HepG2 (cell line): Measurements from ENCODE around the gene BICRA. TPM values are rescaled to one million over a fixed set of nuclear protein-coding genes. Genes with fewer than 3 reads are reported as not detected.

Experiments
- ATAC-seq: fragments of 200-7000 bp; cut with Tn5 transposase; 3 replicates; pipeline ENCODE4 v1.9.1; 2020; ENCODE audit warnings: mild to moderate bottlenecking, moderate library complexity
- BruUV-seq: library from RNA; stranded (reverse); fragments of 400-500 nt; replicated peaks from 2 replicates; lab custom pipeline; 2021; lab: Mats Ljungman, UMichigan
- CTCF ChIA-PET: fragments of 300-600 bp; formaldehyde crosslinking; extraction: SDS; loops from one replicate; lab custom pipeline; 2021; ENCODE audit warnings: low total read pairs, inconsistent platforms, low intra/inter-chr PET ratio; lab: Yijun Ruan, JAX
- POLR2A ChIA-PET: fragments of 350-600 bp; sonication (Branson Sonifier 250); formaldehyde crosslinking; loops from one replicate; lab custom pipeline; 2020; ENCODE audit warnings: antibody characterized with exemption, inconsistent platforms; lab: Yijun Ruan, JAX
- DNase-seq: peaks from one replicate; pipeline ENCODE4 v3.0.0-alpha.2; 2015; ENCODE audit warnings: low spot score
- FAIRE-seq: peaks from 3 replicates; lab custom pipeline; 2011; peaks lifted over from hg19 to GRCh38; lab: Jason Lieb, UNC
- H2AFZ ChIP-seq: one replicate; pipeline ENCODE4 v1.6.1; 2011; ENCODE audit warnings: low read length, inconsistent platforms
- H3K27ac ChIP-seq: fragments of 300-600 bp; 3 replicates; pipeline ENCODE4 v1.8.0; 2011; ENCODE audit warnings: mixed run types, mild to moderate bottlenecking, mixed read lengths, low read length, inconsistent platforms; ENCODE audit not compliant: insufficient read depth; ENCODE audit errors: extremely low read length
- H3K27me3 ChIP-seq, 2 experiments: fragments of 200-600 bp in 1 of 2; 2 replicates in 1 of 2; 3 replicates in 1 of 2; pipeline versions ENCODE4 v1.6.0 to v1.8.0; 2011; ENCODE audit warnings: low read length in 2 of 2, mild to moderate bottlenecking in 2 of 2, moderate library complexity in 2 of 2, inconsistent platforms in 1 of 2; ENCODE audit not compliant: insufficient read depth in 2 of 2, control insufficient read depth in 1 of 2
- H3K36me3 ChIP-seq, 2 experiments: fragments of 200-600 bp in 1 of 2; replicated peaks in 1 of 2; 2 replicates in 1 of 2; 3 replicates in 1 of 2; pipeline versions ENCODE4 v1.5.1 to v1.8.0; 2011; ENCODE audit warnings: low read length in 2 of 2, inconsistent platforms in 1 of 2; ENCODE audit not compliant: insufficient read depth in 2 of 2, control insufficient read depth in 1 of 2
- H3K4me1 ChIP-seq: 2 replicates; pipeline ENCODE4 v1.5.1; 2012; ENCODE audit warnings: low read length, inconsistent platforms; ENCODE audit not compliant: insufficient read depth
- H3K4me2 ChIP-seq: 2 replicates; pipeline ENCODE4 v1.6.0; 2011; ENCODE audit warnings: low read depth, low read length, inconsistent platforms
- H3K4me3 ChIP-seq, 3 experiments: fragments of 200-600 bp in 1 of 3; sonication (generic), shearing (Covaris generic) in 1 of 3; replicated peaks in 1 of 3; 2 replicates each; pipeline ENCODE4 v1.5.1; 2011 to 2016; ENCODE audit warnings: low read length in 3 of 3, inconsistent platforms in 2 of 3, low read depth in 2 of 3, mild to moderate bottlenecking in 2 of 3, control low read depth in 1 of 3, mixed read lengths in 1 of 3; ENCODE audit not compliant: insufficient read depth in 1 of 3
- H3K79me2 ChIP-seq: one replicate; pipeline ENCODE4 v1.6.1; 2011; ENCODE audit warnings: low read length, inconsistent platforms; ENCODE audit not compliant: insufficient read depth
- H3K9ac ChIP-seq: 2 replicates; pipeline ENCODE4 v1.6.0; 2011; ENCODE audit warnings: mild to moderate bottlenecking, low read depth, low read length, inconsistent platforms; ENCODE audit not compliant: insufficient read depth
- H3K9me3 ChIP-seq: 2 replicates; pipeline ENCODE4 v1.5.1; 2012; ENCODE audit warnings: mild to moderate bottlenecking, low read length
- H4K20me1 ChIP-seq: 2 replicates; pipeline ENCODE4 v1.6.0; 2011; ENCODE audit warnings: inconsistent platforms, mild to moderate bottlenecking, low read length, moderate library complexity; ENCODE audit not compliant: insufficient read depth
- CREBL2 ChIP-seq: sonication (generic); formaldehyde crosslinking; IDR thresholded peaks from 2 replicates; pipeline ENCODE4 v1.8.1; 2023; ENCODE audit warnings: missing genetic modification reagents, mild to moderate bottlenecking, borderline replicate concordance
- DDIT3 ChIP-seq: sonication (generic); formaldehyde crosslinking; IDR thresholded peaks from 2 replicates; pipeline ENCODE4 v1.4.0; 2020; ENCODE audit warnings: mild to moderate bottlenecking, missing genetic modification reagents
- GATAD1 ChIP-seq: IDR thresholded peaks from 2 replicates; pipeline ENCODE4 v1.6.1; 2016; ENCODE audit warnings: missing genetic modification reagents, missing compliant biosample characterization
- IRF1 ChIP-seq: sonication (generic); formaldehyde crosslinking; IDR thresholded peaks from 2 replicates; pipeline ENCODE4 v1.4.0; 2020; ENCODE audit warnings: low read depth, mild to moderate bottlenecking, missing genetic modification reagents
- MTF1 ChIP-seq: sonication (generic); formaldehyde crosslinking; IDR thresholded peaks from 2 replicates; pipeline ENCODE4 v1.5.0; 2020; ENCODE audit warnings: missing genetic modification reagents
- RAD21 ChIP-seq: fragments of 450-650 bp; formaldehyde crosslinking; IDR thresholded peaks from 2 replicates; pipeline ENCODE4 v1.5.0; 2020; ENCODE audit warnings: mild to moderate bottlenecking
- TAF15 ChIP-seq: fragments of 200-400 bp; formaldehyde crosslinking; IDR thresholded peaks from one replicate; pipeline ENCODE4 v1.6.1; 2018; ENCODE audit warnings: mild to moderate bottlenecking, low read depth, low read length; ENCODE audit not compliant: poor library complexity, severe bottlenecking
- ZNF205 ChIP-seq: IDR thresholded peaks from 2 replicates; pipeline ENCODE4 v1.6.1; 2018; ENCODE audit warnings: missing biosample characterization, missing genetic modification reagents
- ZNF225 ChIP-seq: sonication (generic); formaldehyde crosslinking; IDR thresholded peaks from 2 replicates; pipeline ENCODE4 v1.4.0; 2020; ENCODE audit warnings: mild to moderate bottlenecking, missing genetic modification reagents
- ZNF567 ChIP-seq: sonication (generic); formaldehyde crosslinking; IDR thresholded peaks from 2 replicates; pipeline ENCODE4 v1.8.1; 2023; ENCODE audit warnings: mild to moderate bottlenecking, missing genetic modification reagents, borderline replicate concordance
- ZNF572 ChIP-seq: sonication (generic); formaldehyde crosslinking; IDR thresholded peaks from 2 replicates; pipeline ENCODE4 v1.5.1; 2020; ENCODE audit warnings: mild to moderate bottlenecking, missing genetic modification reagents
- ZNF629 ChIP-seq: sonication (generic); formaldehyde crosslinking; conservative IDR thresholded peaks from 2 replicates; pipeline ENCODE4 v1.5.0; 2020; ENCODE audit warnings: missing genetic modification reagents
- ZNF800 ChIP-seq: sonication (generic); formaldehyde crosslinking; IDR thresholded peaks from 2 replicates; pipeline ENCODE4 v1.4.0; 2020; ENCODE audit warnings: missing genetic modification reagents
- WGBS: methylation state at CpG from one replicate; pipeline ENCODE4 v1.1.6; 2017; ENCODE audit warnings: low lambda C conversion rate; 5-methylcytosine and 5-hydroxymethylcytosine counted together
- in situ Hi-C: cut with HindIII; loops from 2 replicates; pipeline ENCODE4 v1.10.0; 2017; ENCODE audit warnings: low pct_unique_long_range_greater_than_20kb; ENCODE audit not compliant: extremely low pct_ligation_motif_present
- intact Hi-C: fragments of 100-400 bp; cut with micrococcal nuclease; formaldehyde crosslinking; loops from one replicate; pipeline ENCODE4 v1.10.0; 2022; ENCODE audit not compliant: unreplicated experiment
- polyA plus RNA-seq, 8 experiments: library from polyadenylated mRNA; depleted of rRNA in 3 of 8; stranded (reverse) in 7 of 8; unstranded in 1 of 8; fragments of >200 nt; fragmentation: Illumina TruSeq in 4 of 8; extraction: Trizol in 4 of 8; gene quantifications; 2 replicates each; pipeline versions ENCODE4 v1.2.1 to v1.2.3, GENCODE V29; 2011 to 2016; ENCODE audit warnings: low read depth in 4 of 8, missing spikeins in 1 of 8, mixed read lengths in 1 of 8; ENCODE audit not compliant: insufficient read depth in 1 of 8
- total RNA-seq, 5 experiments: library from RNA; depleted of rRNA; stranded (reverse); fragments of >200 nt; fragmentation: Illumina TruSeq; extraction: Trizol; gene quantifications; 2 replicates each; pipeline ENCODE4 v1.2.3, GENCODE V29; 2016; ENCODE audit warnings: low read depth in 1 of 5

The BICRA gene
- total and polyA plus RNA-seq, 2 of the 13 experiments (the other 11 are each of a cell fraction or from before 2014, with no cell fraction given): 0.55 to 0.71 TPM

- Histone ChIP-seq H3K4me1 (peaks cover 4% of the 10 kb centered on the region; the same call in 1 of the 2 replicates), H3K79me2 (no peaks in the 10 kb centered on the region), H3K4me2 (no peak overlapping the region), H3K9me3 (no peaks in the 10 kb centered on the region), H3K27ac (no peak overlapping the region), H2AFZ (no peak overlapping the region), H4K20me1 (no peaks in the 10 kb centered on the region), H3K9ac (no peak overlapping the region), H3K27me3 (no peaks in the 10 kb centered on the region), H3K36me3 (peaks cover 1 to 5% of the 10 kb centered on the region in 2 experiments; a peak in 2 of 5 replicates), H3K4me3 (no peak overlapping the region)
- FAIRE-seq: no peak
- in situ Hi-C loops (loop anchor here (5.0 to 10.0 kb wide), 4 partner anchors 92 to 259 kb away; partner anchors contain the start of genes BICRA and NAPA), intact Hi-C loops (no loop called here)
- TF ChIP-seq ZNF629 (CRISPR knock-in tag) (peak; percentile 42; the same call in 1 of the 2 replicates), ZNF572 (CRISPR knock-in tag) (no peak)
- BruUV-seq: no TSS peak
- WGBS: 95% methylated on average over 3 of the region's 8 CpGs
- no peak for DNase-seq
- ATAC-seq: no peak
- ChIA-PET POLR2A (interaction anchor here (1.1 kb wide), 1 partner anchor 208 kb away, joined by 3 read pairs; no protein-coding TSS in a partner anchor), CTCF (interaction anchor here (2.4 to 3.6 kb wide), 2 partner anchors 156 to 260 kb away, joined by 8 to 28 read pairs; no protein-coding TSS in a partner anchor)
Measured at GRCh38 chr19:47696635-47697034, 87.7 kb downstream of the BICRA start.

- Histone ChIP-seq H3K4me1 (peaks cover 4% of the 10 kb centered on the region; the same call in 1 of the 2 replicates), H3K4me2 (no peak overlapping the region), H3K27ac (no peak overlapping the region), H3K27me3 (no peaks in the 10 kb centered on the region), H3K79me2 (no peaks in the 10 kb centered on the region), H4K20me1 (no peaks in the 10 kb centered on the region), H2AFZ (no peak overlapping the region), H3K9ac (no peak overlapping the region), H3K4me3 (no peak overlapping the region), H3K9me3 (no peaks in the 10 kb centered on the region), H3K36me3 (peaks cover 1 to 5% of the 10 kb centered on the region in 2 experiments; a peak in 2 of 5 replicates)
- in situ Hi-C loops (loop anchor here (5.0 to 10.0 kb wide), 4 partner anchors 93 to 261 kb away; partner anchors contain the start of genes BICRA and NAPA), intact Hi-C loops (loop anchor here (1.0 to 2.0 kb wide), 4 partner anchors 90 to 262 kb away; no protein-coding TSS in a partner anchor)
- ATAC-seq: peak; percentile 78
- FAIRE-seq: peak; percentile 79
- ChIA-PET CTCF (interaction anchor here (0.7 to 3.6 kb wide), 4 partner anchors 45 to 262 kb away, joined by 3 to 28 read pairs (median 6); partner anchors contain the start of gene KPTN), POLR2A (no interaction called here)
- DNase-seq: peak; percentile 67
- BruUV-seq: no TSS peak
- WGBS: 59% methylated on average over 15 of the region's 21 CpGs
- no peak for TF ChIP-seq CREBL2 (CRISPR knock-in tag)
- peak; percentile 23; the same call in 1 of the 2 replicates for TF ChIP-seq GATAD1 (CRISPR knock-in tag)
- TF ChIP-seq TAF15: no peak
- TF ChIP-seq ZNF572 (CRISPR knock-in tag): 0 out of 2 replicates have a peak, but pooled peaks have one; percentile 40
- TF ChIP-seq ZNF567 (CRISPR knock-in tag): no peak
- peak; percentile 97 for TF ChIP-seq ZNF205 (CRISPR knock-in tag)
- peak; percentile 97 for TF ChIP-seq RAD21 (CRISPR knock-in tag)
- no peak for TF ChIP-seq IRF1 (CRISPR knock-in tag)
- TF ChIP-seq MTF1 (CRISPR knock-in tag): no peak
- TF ChIP-seq ZNF800 (CRISPR knock-in tag): no peak
- TF ChIP-seq ZNF225 (CRISPR knock-in tag): peak; percentile 24; the same call in 1 of the 2 replicates
- no peak for TF ChIP-seq DDIT3 (CRISPR knock-in tag)
Measured at GRCh38 chr19:47697863-47698609, 89.1 kb downstream of the BICRA start.
